ENCODE data around the gene C20orf144.
A peak's percentile ranks its signal among the peaks of the same experiment; 100 is the strongest.

The C20orf144 gene

DNA sequence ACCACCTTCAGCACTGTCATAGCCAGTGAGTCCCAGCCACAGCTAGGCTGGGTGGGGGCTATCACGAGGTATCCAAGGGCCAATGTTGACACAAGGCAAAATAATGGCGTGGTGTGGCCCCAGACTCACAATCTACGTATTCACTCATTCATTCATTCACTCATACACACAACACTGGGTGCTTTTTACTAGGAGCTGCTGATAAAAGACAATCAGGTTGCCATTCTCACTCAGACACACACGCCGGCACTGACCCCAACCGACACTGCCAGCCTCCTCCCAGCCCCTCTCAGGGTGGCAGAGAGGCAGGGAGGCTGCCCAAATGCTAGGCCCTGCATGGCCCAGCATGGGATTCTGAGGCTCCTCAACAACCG is 1.5 kb upstream of the C20orf144 start:
- ATAC-seq (replicated peaks; ENCODE audit: extremely low read depth, poor library complexity, severe bottlenecking) (no peak), DNase-seq (ENCODE audit: low spot score in 2 of 2) (no peak)
- H3K36me3 Mint-ChIP-seq (ENCODE audit: insufficient read depth): peaks cover 11% of the 10 kb centered on the region
- H3K4me1 Mint-ChIP-seq: peaks cover 20% of the 10 kb centered on the region
- H3K27me3 Mint-ChIP-seq: no peaks in the 10 kb centered on the region
- H3K4me3 Mint-ChIP-seq: no peak overlapping the region
- H3K27ac Mint-ChIP-seq (ENCODE audit: low read depth): no peak overlapping the region
- H3K9me3 Mint-ChIP-seq: no peaks in the 10 kb centered on the region

DNA sequence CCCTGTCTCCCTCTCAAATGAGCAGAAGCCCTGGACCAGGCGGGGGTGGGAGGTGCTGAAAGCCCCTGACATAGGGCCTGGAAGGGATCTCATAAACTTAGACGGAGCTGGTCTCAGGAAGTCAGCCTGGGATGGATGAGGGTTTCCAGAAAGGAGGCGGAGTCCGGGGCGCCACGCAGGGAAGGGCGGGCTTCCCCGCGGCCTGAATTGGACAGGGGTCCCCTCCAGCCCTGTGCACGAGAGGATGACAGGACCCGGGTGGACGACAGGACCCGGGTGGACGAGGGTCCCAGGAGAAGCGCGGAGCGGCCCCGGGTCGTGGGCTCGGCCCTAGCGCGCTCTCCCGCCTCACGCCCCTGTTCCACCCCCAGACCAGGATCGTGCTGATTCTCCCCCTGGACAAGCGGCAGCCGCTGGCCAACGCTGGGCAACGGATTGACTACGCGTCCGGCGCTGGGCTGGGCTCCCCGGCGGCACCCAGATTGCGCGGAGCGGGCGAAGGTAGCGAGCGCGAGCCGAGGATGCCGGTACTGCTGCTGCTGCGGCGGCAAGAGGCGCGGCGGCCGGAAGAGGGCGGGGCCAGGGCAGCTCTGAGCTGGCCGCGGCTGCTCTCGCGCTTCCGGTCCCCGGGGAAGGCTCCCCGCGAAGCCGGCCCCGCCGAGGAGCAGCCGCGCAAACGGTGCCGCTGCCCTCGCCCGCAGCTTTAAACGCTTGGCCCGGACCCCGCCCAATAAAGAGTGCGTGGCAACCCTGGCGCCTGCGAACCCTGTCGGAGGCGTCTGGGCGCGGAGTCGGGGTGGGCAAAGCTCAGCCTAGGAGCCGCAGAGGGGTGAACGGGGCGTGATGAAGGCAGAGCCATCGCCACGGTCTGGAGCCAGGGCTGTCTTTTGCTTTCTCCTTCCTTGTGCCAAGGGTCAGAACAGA is 1.3 kb downstream of the C20orf144 start:
- peak; percentile 64 for ATAC-seq (replicated peaks; ENCODE audit: extremely low read depth, poor library complexity, severe bottlenecking)
- Mint-ChIP-seq H3K27ac (ENCODE audit: low read depth) (peak overlapping the region; percentile 77), H3K9me3 (no peaks in the 10 kb centered on the region), H3K4me3 (peak overlapping the region; percentile 84), H3K4me1 (peaks cover 29% of the 10 kb centered on the region), H3K36me3 (ENCODE audit: insufficient read depth) (peaks cover 16% of the 10 kb centered on the region), H3K27me3 (no peaks in the 10 kb centered on the region)
- DNase-seq (ENCODE audit: low spot score in 2 of 2): peak; percentile 63 to 64

DNA sequence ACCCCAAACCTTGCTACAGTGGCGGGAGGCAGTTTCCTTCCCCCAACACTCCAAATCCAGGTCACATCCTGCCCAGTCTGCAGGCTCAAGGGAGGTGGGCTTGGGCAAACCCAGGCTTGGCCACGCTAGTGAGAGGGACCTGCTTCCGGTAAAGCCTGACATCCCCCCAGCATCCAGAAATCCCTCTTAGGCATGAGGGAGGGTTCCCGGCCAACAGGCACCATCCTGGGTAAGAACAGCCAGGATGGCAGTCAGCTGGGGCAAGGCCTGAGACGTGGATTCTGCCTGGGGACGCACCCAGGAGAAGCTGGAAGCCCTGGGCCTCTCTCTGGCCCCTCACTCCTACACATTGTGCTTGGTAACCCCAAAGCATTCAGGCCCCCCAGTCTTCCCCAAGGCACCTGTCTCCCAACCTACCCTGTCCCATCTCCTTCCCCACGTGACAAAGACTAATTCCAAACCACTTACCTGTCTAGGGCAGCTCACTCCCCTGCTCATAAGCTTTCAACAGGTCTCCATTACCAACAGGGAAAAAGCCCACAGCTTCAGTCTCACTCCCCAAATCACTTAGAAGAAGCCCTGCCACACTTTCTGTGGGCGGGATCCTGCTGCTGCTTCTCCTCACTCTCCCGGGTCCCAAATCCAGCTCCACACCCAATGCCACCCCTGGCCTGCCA is 2.1 kb downstream of the C20orf144 start:
- H3K36me3 Mint-ChIP-seq (ENCODE audit: insufficient read depth): peaks cover 16% of the 10 kb centered on the region
- no peaks in the 10 kb centered on the region for H3K9me3 Mint-ChIP-seq
- ATAC-seq (replicated peaks; ENCODE audit: extremely low read depth, poor library complexity, severe bottlenecking) (no peak), DNase-seq (ENCODE audit: low spot score in 2 of 2) (no peak)
- H3K4me3 Mint-ChIP-seq: peak overlapping the region; percentile 84
- no peaks in the 10 kb centered on the region for H3K27me3 Mint-ChIP-seq
- peaks cover 29% of the 10 kb centered on the region for H3K4me1 Mint-ChIP-seq
- peak overlapping the region; percentile 77 for H3K27ac Mint-ChIP-seq (ENCODE audit: low read depth)

DNA sequence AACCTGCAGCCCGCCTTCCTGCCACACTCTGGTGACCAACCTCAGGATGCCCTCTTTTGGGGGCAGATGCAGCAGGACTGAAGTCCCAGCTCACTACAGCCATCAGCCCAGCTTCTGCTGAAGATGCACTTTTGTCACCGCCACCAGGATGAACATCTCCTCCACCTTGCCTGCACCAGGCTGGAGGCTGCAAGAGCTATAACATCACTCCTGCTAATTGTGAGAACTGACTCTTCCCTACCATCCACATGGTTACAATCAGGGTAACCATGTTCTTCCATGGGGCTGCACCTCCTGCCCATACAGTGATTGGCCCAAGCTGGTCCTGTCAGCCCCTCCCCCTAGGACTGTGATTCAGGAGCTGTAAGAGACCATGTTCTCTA is 2.6 kb downstream of the C20orf144 start:
- DNase-seq (ENCODE audit: low spot score in 2 of 2): no peak

DNA sequence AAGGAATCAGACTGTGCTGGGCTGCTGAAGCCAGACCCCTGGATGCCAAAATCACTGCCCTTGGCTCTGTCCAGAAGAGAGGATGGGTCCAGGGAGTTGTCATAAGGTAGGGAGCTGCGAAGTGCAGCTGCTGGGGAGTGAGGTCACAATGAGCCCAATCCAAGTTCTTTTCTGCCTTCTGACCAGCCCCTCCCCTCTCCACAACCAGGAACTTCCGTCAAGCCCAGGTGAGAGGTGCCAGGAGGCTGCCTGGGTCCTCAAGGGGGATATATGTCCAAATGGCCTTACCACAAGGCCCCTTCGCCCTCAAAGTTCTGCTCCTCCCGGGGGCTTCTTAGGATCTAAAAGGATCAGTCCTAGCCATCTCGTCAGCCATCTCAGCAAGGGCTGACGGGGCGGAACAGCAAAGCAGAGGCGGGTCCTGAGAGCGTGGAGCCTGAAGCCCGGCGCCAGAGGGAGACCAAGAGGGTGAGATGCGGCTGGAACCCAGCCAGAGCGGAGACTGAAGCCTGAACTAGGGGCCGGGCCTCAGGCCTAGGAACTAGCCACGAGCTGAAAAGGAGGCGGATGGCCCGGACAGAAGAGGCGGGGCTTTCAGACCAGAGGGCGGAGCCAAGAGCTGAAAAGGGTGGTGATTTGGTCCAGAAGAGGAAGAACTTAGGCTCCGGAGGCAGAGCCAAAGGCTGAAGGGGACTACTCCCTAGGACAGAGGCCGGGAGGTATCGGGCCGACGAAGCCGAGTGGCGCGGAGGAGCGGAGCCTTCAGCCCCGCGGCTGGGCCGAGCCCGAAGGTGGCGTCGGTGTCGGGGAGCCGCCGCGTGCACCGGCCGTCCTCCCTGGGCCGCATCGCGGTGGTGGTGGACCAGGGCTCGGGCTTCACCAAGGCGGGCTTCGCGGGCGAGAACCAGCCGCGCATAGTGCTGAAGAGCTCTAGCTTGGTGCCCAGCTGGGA is 4.4 kb downstream of the C20orf144 start, which contains the start of gene ACTL10:
Gene ACTL10 (plus strand): TSS at position 651 of the 952 bp plus-strand sequence. CDS start 555 bp downstream, outside the sequence.
- Mint-ChIP-seq H3K27ac (ENCODE audit: low read depth) (peak within 1 kb of the TSS; percentile 94), H3K36me3 (ENCODE audit: insufficient read depth) (peaks cover 16% of the 10 kb centered on the region), H3K4me3 (peak within 1 kb of the TSS; percentile 97), H3K4me1 (peaks cover 29% of the 10 kb centered on the region), H3K27me3 (no peaks in the 10 kb centered on the region), H3K9me3 (no peaks in the 10 kb centered on the region)
- ATAC-seq (replicated peaks; ENCODE audit: extremely low read depth, poor library complexity, severe bottlenecking) (peak; percentile 49), DNase-seq (ENCODE audit: low spot score in 2 of 2) (peak; percentile 67 to 70)

More for the DNA sequence above, 2.6 kb downstream of the C20orf144 start:
- H3K27ac Mint-ChIP-seq (ENCODE audit: low read depth): peak overlapping the region; percentile 77
- ATAC-seq (replicated peaks; ENCODE audit: extremely low read depth, poor library complexity, severe bottlenecking): no peak
- H3K36me3 Mint-ChIP-seq (ENCODE audit: insufficient read depth): peaks cover 16% of the 10 kb centered on the region
- peak overlapping the region; percentile 84 for H3K4me3 Mint-ChIP-seq
- peaks cover 29% of the 10 kb centered on the region for H3K4me1 Mint-ChIP-seq
- H3K27me3 Mint-ChIP-seq: no peaks in the 10 kb centered on the region
- H3K9me3 Mint-ChIP-seq: no peaks in the 10 kb centered on the region

DNA sequence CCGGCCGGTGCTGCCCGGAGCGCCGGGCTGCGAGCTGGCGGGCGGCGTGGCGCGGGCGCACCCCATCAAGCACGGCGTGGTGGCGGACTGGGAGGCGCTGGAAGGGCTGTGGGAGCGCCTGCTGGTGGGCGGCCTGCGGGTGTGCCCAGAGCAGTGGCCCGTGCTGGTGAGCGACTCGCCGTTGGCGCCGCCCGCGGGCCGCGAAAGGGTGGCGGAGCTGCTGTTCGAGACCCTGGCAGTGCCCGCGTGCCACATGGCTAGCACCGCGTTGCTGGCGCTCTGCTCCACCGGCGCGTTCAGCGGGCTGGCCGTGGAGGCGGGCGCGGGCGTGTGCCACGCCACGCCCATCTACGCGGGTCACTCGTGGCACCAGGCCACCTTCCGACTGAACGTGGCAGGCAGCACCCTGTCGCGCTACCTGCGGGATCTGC is 5.1 kb downstream of the C20orf144 start:
- peaks cover 16% of the 10 kb centered on the region for H3K36me3 Mint-ChIP-seq (ENCODE audit: insufficient read depth)
- DNase-seq (ENCODE audit: low spot score in 2 of 2): no peak
- peak overlapping the region; percentile 97 for H3K4me3 Mint-ChIP-seq
- no peaks in the 10 kb centered on the region for H3K27me3 Mint-ChIP-seq
- ATAC-seq (replicated peaks; ENCODE audit: extremely low read depth, poor library complexity, severe bottlenecking): peak; percentile 25
- peaks cover 29% of the 10 kb centered on the region for H3K4me1 Mint-ChIP-seq
- H3K9me3 Mint-ChIP-seq: no peaks in the 10 kb centered on the region
- H3K27ac Mint-ChIP-seq (ENCODE audit: low read depth): no peak overlapping the region

DNA sequence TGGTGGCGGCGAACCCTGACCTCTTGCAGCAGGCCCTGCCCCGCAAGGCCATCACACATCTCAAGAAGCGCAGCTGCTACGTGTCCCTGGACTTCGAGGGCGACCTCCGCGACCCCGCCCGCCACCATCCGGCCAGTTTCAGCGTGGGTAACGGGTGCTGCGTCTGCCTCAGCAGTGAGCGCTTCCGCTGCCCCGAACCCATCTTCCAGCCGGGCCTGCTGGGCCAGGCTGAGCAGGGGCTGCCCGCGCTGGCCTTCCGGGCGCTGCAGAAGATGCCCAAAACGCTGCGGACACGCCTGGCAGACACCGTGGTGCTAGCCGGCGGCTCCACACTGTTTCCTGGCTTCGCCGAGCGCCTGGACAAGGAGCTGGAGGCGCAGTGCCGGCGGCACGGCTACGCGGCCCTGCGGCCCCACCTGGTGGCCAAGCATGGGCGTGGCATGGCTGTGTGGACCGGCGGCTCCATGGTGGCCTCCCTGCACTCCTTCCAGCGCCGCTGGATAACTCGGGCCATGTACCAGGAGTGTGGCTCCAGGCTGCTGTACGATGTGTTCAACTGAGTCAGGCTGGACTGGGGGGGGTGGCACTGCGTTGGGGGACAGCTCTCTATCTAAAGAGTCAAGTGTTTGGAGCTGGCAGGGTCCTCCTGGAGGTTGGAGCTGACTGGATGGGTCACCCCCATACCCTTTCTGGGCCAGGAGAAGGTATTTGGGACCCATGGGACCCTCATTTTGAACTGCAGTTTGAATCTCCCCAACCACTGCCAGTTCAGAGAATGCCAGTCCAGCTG is 5.7 kb downstream of the C20orf144 start:
- Mint-ChIP-seq H3K27ac (ENCODE audit: low read depth) (no peak overlapping the region), H3K4me1 (peaks cover 28% of the 10 kb centered on the region), H3K27me3 (no peaks in the 10 kb centered on the region), H3K36me3 (ENCODE audit: insufficient read depth) (peaks cover 15% of the 10 kb centered on the region), H3K9me3 (no peaks in the 10 kb centered on the region), H3K4me3 (peak overlapping the region; percentile 97)
- DNase-seq (ENCODE audit: low spot score in 2 of 2) (peak; percentile 67 to 75), ATAC-seq (replicated peaks; ENCODE audit: extremely low read depth, poor library complexity, severe bottlenecking) (peak; percentile 53)

DNA sequence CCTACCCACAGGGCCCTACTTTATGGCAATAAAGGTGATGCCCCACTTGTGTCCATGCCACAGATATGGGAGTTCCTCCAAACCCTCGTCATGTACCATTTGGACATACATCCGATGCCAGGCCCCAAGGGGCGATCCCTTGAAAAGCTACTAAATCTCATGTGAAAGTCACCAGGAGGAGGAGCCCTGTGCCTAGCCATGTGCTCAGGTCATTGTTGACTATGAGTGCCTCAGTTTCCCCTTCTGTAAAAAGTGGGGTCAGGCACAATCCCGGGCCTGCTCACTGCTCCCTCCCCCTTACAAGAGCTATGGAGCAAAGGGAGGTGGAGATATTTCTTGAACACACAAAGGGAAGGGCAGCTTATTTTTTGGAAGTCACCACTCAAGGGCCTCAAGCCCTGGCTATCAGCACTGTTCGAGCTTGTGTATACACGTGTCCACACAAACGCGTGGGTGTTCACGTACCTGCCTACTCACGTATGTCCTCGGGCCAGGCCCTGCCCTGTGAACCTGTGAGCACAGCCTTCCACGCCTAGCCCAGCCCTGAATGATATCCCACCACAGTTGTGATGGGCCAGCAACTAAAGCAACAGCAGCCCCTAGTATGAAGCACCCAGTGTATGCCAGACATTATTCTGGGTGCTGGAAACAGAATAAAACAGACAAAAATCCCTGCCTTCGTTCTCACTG is 6.5 kb downstream of the C20orf144 start:
- Mint-ChIP-seq H3K27ac (ENCODE audit: low read depth) (no peak overlapping the region), H3K27me3 (no peaks in the 10 kb centered on the region), H3K9me3 (no peaks in the 10 kb centered on the region), H3K4me1 (peaks cover 34% of the 10 kb centered on the region), H3K36me3 (ENCODE audit: insufficient read depth) (peaks cover 13% of the 10 kb centered on the region), H3K4me3 (peak overlapping the region; percentile 97)
- DNase-seq (ENCODE audit: low spot score in 2 of 2) (no peak), ATAC-seq (replicated peaks; ENCODE audit: extremely low read depth, poor library complexity, severe bottlenecking) (no peak)

DNA sequence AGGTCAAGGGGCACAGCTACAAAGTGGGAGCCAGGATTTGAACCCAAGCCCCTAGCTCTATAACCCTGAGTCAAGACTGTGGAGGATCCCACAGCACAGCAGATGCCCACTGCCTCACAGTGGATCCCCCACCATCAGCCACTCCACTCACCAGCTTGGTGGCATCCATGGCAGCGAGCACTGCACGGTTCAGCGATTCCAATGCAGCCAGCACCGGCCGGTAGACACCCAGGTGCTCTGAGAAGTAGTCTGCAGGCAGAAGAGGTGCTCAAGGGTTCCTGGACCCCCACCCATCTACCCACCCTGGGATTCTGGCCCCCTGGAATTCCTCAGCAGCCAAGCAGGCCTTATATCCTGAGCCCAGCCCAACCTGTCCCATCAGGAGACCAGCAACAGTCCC is 7.1 kb downstream of the C20orf144 start:
- no peaks in the 10 kb centered on the region for H3K9me3 Mint-ChIP-seq
- peaks cover 13% of the 10 kb centered on the region for H3K36me3 Mint-ChIP-seq (ENCODE audit: insufficient read depth)
- no peak overlapping the region for H3K4me3 Mint-ChIP-seq
- no peak for DNase-seq (ENCODE audit: low spot score in 2 of 2)
- ATAC-seq (replicated peaks; ENCODE audit: extremely low read depth, poor library complexity, severe bottlenecking): no peak
- H3K27ac Mint-ChIP-seq (ENCODE audit: low read depth): no peak overlapping the region
- peaks cover 34% of the 10 kb centered on the region for H3K4me1 Mint-ChIP-seq
- no peaks in the 10 kb centered on the region for H3K27me3 Mint-ChIP-seq

DNA sequence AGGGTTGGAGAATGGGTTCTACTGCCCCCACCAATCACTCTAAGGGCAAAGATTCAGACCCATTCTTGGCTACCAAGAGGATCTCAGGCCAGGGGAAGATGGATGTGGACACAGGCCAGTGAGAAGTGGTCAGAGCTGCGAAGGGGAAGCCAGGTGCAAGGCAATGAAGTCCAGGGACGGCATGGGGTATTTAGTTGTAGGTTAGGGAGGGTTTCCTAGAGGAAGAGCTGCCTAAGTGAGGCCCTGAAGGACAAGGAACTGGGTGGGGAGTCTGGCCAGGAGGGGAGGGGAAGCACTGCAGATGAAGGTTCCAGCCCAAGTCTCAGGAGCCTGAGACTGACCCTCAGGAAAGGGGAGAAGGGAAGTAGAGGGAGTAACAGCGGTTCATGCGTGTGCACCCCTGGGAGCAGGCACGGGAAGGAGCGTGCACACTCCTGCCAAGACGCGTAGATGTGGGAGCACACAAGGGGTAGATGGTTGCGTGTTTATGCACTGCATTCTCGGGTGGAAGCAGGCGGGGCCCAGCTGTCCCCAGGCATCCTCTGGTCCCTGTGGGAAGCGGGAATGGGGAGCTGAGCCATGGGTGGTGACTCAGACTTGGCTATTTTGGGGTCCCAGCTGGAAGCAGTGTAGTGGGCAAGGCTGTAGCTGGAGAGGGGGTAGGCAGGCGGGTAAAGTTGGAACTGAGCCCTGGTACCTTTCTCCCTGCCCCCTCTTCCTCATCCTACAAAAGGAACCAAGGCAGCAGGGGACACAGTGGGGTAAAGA is 7.9 kb downstream of the C20orf144 start:
- peaks cover 30% of the 10 kb centered on the region for H3K4me1 Mint-ChIP-seq
- H3K36me3 Mint-ChIP-seq (ENCODE audit: insufficient read depth): peaks cover 9% of the 10 kb centered on the region
- peak overlapping the region; percentile 49 for H3K27ac Mint-ChIP-seq (ENCODE audit: low read depth)
- no peaks in the 10 kb centered on the region for H3K9me3 Mint-ChIP-seq
- H3K27me3 Mint-ChIP-seq: no peaks in the 10 kb centered on the region
- DNase-seq (ENCODE audit: low spot score in 2 of 2) (no peak), ATAC-seq (replicated peaks; ENCODE audit: extremely low read depth, poor library complexity, severe bottlenecking) (no peak)
- no peak overlapping the region for H3K4me3 Mint-ChIP-seq

All from central memory CD8-positive, alpha-beta T cell (primary cell).